Large intestine (tissue), 3 donors: ENCODE results near the gene KNOP1. TPM values are rescaled to one million over a fixed set of nuclear protein-coding genes. Genes with fewer than 3 reads are reported as not detected.
"Not testable (repeated sequence)": the region's sequence is repeated elsewhere in the genome, so short reads cannot be mapped to it uniquely, and the experiment has no call there.

Experiments used
- DNase-seq, 2 donors: peaks; one replicate each; pipeline versions ENCODE4 v3.0.0 to v3.0.0-alpha.2; 2013
- H3K27ac ChIP-seq: one replicate; pipeline ENCODE4 v1.5.1; 2013; ENCODE audit warnings: low read length
- H3K27me3 ChIP-seq: 2 replicates; pipeline ENCODE4 v1.6.1; 2013; ENCODE audit warnings: low read length; ENCODE audit not compliant: control insufficient read depth, insufficient read depth
- H3K36me3 ChIP-seq: 2 replicates; pipeline ENCODE4 v1.6.1; 2013; ENCODE audit warnings: low read length; ENCODE audit not compliant: control insufficient read depth, insufficient read depth
- H3K4me1 ChIP-seq: one replicate; pipeline ENCODE4 v1.6.1; 2013; ENCODE audit warnings: low read length; ENCODE audit not compliant: control insufficient read depth, insufficient read depth
- H3K4me3 ChIP-seq: one replicate; pipeline ENCODE4 v1.5.1; 2013; ENCODE audit warnings: low read length
- H3K9me3 ChIP-seq: one replicate; pipeline ENCODE4 v1.6.1; 2013; ENCODE audit warnings: mild to moderate bottlenecking, low read depth, low read length, moderate library complexity; ENCODE audit not compliant: control insufficient read depth
- WGBS: methylation state at CpG from one replicate; pipeline ENCODE4 v1.1.5; 2013; ENCODE audit warnings: low lambda C conversion rate; ENCODE audit not compliant: insufficient coverage; 5-methylcytosine and 5-hydroxymethylcytosine counted together
- polyA plus RNA-seq: library from polyadenylated mRNA; unstranded; fragments of 120-200 nt; gene quantifications from one replicate; pipeline ENCODE4 v1.2.1, GENCODE V29; 2013

The KNOP1 gene
- polyA plus RNA-seq, 1 donor = 28.0 TPM

- H3K4me3 ChIP-seq = peak overlapping the region; percentile 75
- peaks cover 11% of the 10 kb centered on the region for H3K4me1 ChIP-seq
- peaks cover 27% of the 10 kb centered on the region for H3K36me3 ChIP-seq
- no CpG with 5 or more reads among the region's 11 CpGs for WGBS
- H3K27me3 ChIP-seq, DNase-seq, H3K9me3 ChIP-seq, H3K27ac ChIP-seq: not testable (repeated sequence)
Measured at GRCh38 chr16:19716728-19717127, 1.3 kb downstream of the KNOP1 start.

GRCh38 chr16:19716183-19716582 is 1.8 kb downstream of the KNOP1 start:
- Histone ChIP-seq H3K27ac (no peak overlapping the region), H3K4me3 (no peak overlapping the region), H3K27me3 (no peaks in the 10 kb centered on the region), H3K9me3 (no peaks in the 10 kb centered on the region), H3K36me3 (peaks cover 31% of the 10 kb centered on the region), H3K4me1 (peaks cover 11% of the 10 kb centered on the region)
- no CpG with 5 or more reads among the region's 1 CpG for WGBS
- DNase-seq = peak; percentile 55 to 84

- no peak for DNase-seq
- no peaks in the 10 kb centered on the region for H3K9me3 ChIP-seq
- H3K27me3 ChIP-seq = no peaks in the 10 kb centered on the region
- WGBS = no CpG with 5 or more reads among the region's 5 CpGs
- H3K36me3 ChIP-seq = peaks cover 32% of the 10 kb centered on the region
- no peak overlapping the region for H3K27ac ChIP-seq
- H3K4me1 ChIP-seq = peaks cover 11% of the 10 kb centered on the region
- no peak overlapping the region for H3K4me3 ChIP-seq
Measured at GRCh38 chr16:19715566-19715965, 2.5 kb downstream of the KNOP1 start.

GRCh38 chr16:19713697-19714096 is 4.3 kb downstream of the KNOP1 start:
- H3K4me1 ChIP-seq = peaks cover 5% of the 10 kb centered on the region
- H3K9me3 ChIP-seq = no peaks in the 10 kb centered on the region
- H3K27me3 ChIP-seq = no peaks in the 10 kb centered on the region
- H3K27ac ChIP-seq = no peak overlapping the region
- no peak overlapping the region for H3K4me3 ChIP-seq
- no peak for DNase-seq
- 55% methylated on average over 3 of the region's 6 CpGs for WGBS
- peaks cover 50% of the 10 kb centered on the region for H3K36me3 ChIP-seq

- no peaks in the 10 kb centered on the region for H3K27me3 ChIP-seq
- no peak for DNase-seq
- H3K36me3 ChIP-seq = peaks cover 52% of the 10 kb centered on the region
Measured at GRCh38 chr16:19712418-19713058, 5.5 kb downstream of the KNOP1 start.

GRCh38 chr16:19711643-19712042 is 6.4 kb downstream of the KNOP1 start:
- WGBS = no CpG with 5 or more reads among the region's 12 CpGs
- H3K27ac ChIP-seq = no peak overlapping the region
- H3K9me3 ChIP-seq = no peaks in the 10 kb centered on the region
- peaks cover 11% of the 10 kb centered on the region for H3K4me1 ChIP-seq
- no peaks in the 10 kb centered on the region for H3K27me3 ChIP-seq
- no peak for DNase-seq
- H3K4me3 ChIP-seq = no peak overlapping the region
- peaks cover 59% of the 10 kb centered on the region for H3K36me3 ChIP-seq

More at GRCh38 chr16:19712418-19713058, 5.5 kb downstream of the KNOP1 start:
- Histone ChIP-seq H3K4me3 (no peak overlapping the region), H3K27ac (no peak overlapping the region), H3K9me3 (no peaks in the 10 kb centered on the region), H3K4me1 (peaks cover 11% of the 10 kb centered on the region)
- WGBS = no CpG with 5 or more reads among the region's 11 CpGs

- Histone ChIP-seq H3K4me3 (no peak overlapping the region), H3K9me3 (no peaks in the 10 kb centered on the region), H3K4me1 (peaks cover 11% of the 10 kb centered on the region), H3K36me3 (peaks cover 61% of the 10 kb centered on the region), H3K27me3 (no peaks in the 10 kb centered on the region), H3K27ac (no peak overlapping the region)
- no CpG with 5 or more reads among the region's 13 CpGs for WGBS
- DNase-seq = no peak
Measured at GRCh38 chr16:19710991-19711545, 7.0 kb downstream of the KNOP1 start.

- no CpG with 5 or more reads among the region's 23 CpGs for WGBS
- Histone ChIP-seq H3K4me1 (peaks cover 6% of the 10 kb centered on the region), H3K27ac (no peak overlapping the region), H3K36me3 (peaks cover 68% of the 10 kb centered on the region), H3K27me3 (no peaks in the 10 kb centered on the region), H3K4me3 (no peak overlapping the region), H3K9me3 (no peaks in the 10 kb centered on the region)
- DNase-seq = no peak
Measured at GRCh38 chr16:19710191-19710908, 7.7 kb downstream of the KNOP1 start.

GRCh38 chr16:19709381-19710136 is 8.5 kb downstream of the KNOP1 start:
- H3K27ac ChIP-seq = no peak overlapping the region
- H3K36me3 ChIP-seq = peaks cover 72% of the 10 kb centered on the region
- H3K4me1 ChIP-seq = peaks cover 6% of the 10 kb centered on the region
- no peak for DNase-seq
- H3K4me3 ChIP-seq = no peak overlapping the region
- 97% methylated on average over 5 of the region's 22 CpGs for WGBS
- H3K27me3 ChIP-seq = no peaks in the 10 kb centered on the region
- no peaks in the 10 kb centered on the region for H3K9me3 ChIP-seq
